H1 (cell line): Measurements from ENCODE around the gene ABCB11. TPM values are rescaled to one million over a fixed set of nuclear protein-coding genes. Genes with fewer than 3 reads are reported as not detected.

Source experiments
- CTCF ChIA-PET: fragments of 300-600 bp; sonication (Branson Sonifier 250); formaldehyde crosslinking; loops from one replicate; lab custom pipeline; 2021; ENCODE audit not compliant: partially characterized antibody; lab: Charles Lee
- POLR2A ChIA-PET: fragments of 300-600 bp; sonication (Branson Sonifier 250); formaldehyde crosslinking; loops from one replicate; lab custom pipeline; 2021; ENCODE audit warnings: inconsistent platforms; ENCODE audit not compliant: partially characterized antibody; lab: Charles Lee
- DNase-seq, 2 experiments: peaks; one replicate each; pipeline versions ENCODE4 v3.0.0 to v3.0.0-alpha.2; 2010 to 2022; ENCODE audit warnings: low spot score in 2 of 2, low read depth in 1 of 2, mixed read lengths in 1 of 2
- FAIRE-seq: peaks from 2 replicates; lab custom pipeline; 2011; peaks lifted over from hg19 to GRCh38; lab: Jason Lieb, UNC
- H2AFZ ChIP-seq: 2 replicates; pipeline ENCODE4 v1.8.1; 2012; ENCODE audit warnings: low read length, inconsistent platforms
- H2AK5ac ChIP-seq: 2 replicates; pipeline ENCODE4 v1.6.1; 2013; ENCODE audit warnings: low read depth, low read length
- H2BK120ac ChIP-seq: replicated peaks from 2 replicates; pipeline ENCODE3; 2013; ENCODE audit warnings: low read depth, low read length, inconsistent platforms
- H2BK12ac ChIP-seq: 2 replicates; pipeline ENCODE4 v1.6.1; 2013; ENCODE audit warnings: low read depth, low read length
- H2BK15ac ChIP-seq: 2 replicates; pipeline ENCODE4 v1.6.1; 2013; ENCODE audit warnings: low read length
- H2BK20ac ChIP-seq: 2 replicates; pipeline ENCODE4 v1.6.1; 2013; ENCODE audit warnings: low read length
- H2BK5ac ChIP-seq: 2 replicates; pipeline ENCODE4 v1.6.1; 2013; ENCODE audit warnings: low read depth, low read length
- H3K14ac ChIP-seq: 2 replicates; pipeline ENCODE4 v1.6.1; 2013; ENCODE audit warnings: inconsistent platforms; ENCODE audit not compliant: insufficient read length
- H3K18ac ChIP-seq: 2 replicates; pipeline ENCODE4 v1.6.1; 2013; ENCODE audit warnings: low read length; ENCODE audit errors: extremely low read depth
- H3K23ac ChIP-seq: 2 replicates; pipeline ENCODE4 v1.6.1; 2013; ENCODE audit warnings: inconsistent platforms; ENCODE audit not compliant: insufficient read length
- H3K23me2 ChIP-seq: 2 replicates; pipeline ENCODE4 v1.6.1; 2013; ENCODE audit warnings: low read depth, low read length
- H3K27ac ChIP-seq: 2 replicates; pipeline ENCODE4 v1.6.1; 2011; ENCODE audit warnings: low read depth, low read length, inconsistent platforms
- H3K27me3 ChIP-seq, 4 experiments: replicated peaks in 1 of 4; 1 replicate in 1 of 4; 2 replicates in 3 of 4; pipeline versions ENCODE4 v1.6.1 to v1.8.1; 2011 to 2013; ENCODE audit warnings: low read length in 3 of 4, mild to moderate bottlenecking in 3 of 4, inconsistent platforms in 2 of 4, mixed read lengths in 2 of 4, moderate library complexity in 1 of 4; ENCODE audit not compliant: control insufficient read depth in 3 of 4, insufficient read depth in 3 of 4; ENCODE audit errors: extremely low read depth in 1 of 4
- H3K36me3 ChIP-seq, 4 experiments: 2 replicates each; pipeline versions ENCODE4 v1.6.1 to v1.8.1; 2011 to 2013; ENCODE audit warnings: mild to moderate bottlenecking in 4 of 4, low read length in 3 of 4, moderate library complexity in 2 of 4, control low read depth in 1 of 4, inconsistent platforms in 1 of 4; ENCODE audit not compliant: insufficient read depth in 4 of 4, control insufficient read depth in 2 of 4
- H3K4ac ChIP-seq: replicated peaks from 2 replicates; pipeline ENCODE3; 2013; ENCODE audit warnings: low read length, low read depth, mixed read lengths, inconsistent platforms; ENCODE audit not compliant: insufficient read length
- H3K4me1 ChIP-seq, 4 experiments: replicated peaks in 1 of 4; 1 replicate in 1 of 4; 2 replicates in 3 of 4; pipeline versions ENCODE4 v1.6.1 to v1.8.1; 2011 to 2013; ENCODE audit warnings: low read length in 3 of 4, inconsistent platforms in 2 of 4, mixed read lengths in 1 of 4; ENCODE audit not compliant: insufficient read depth in 4 of 4, control insufficient read depth in 3 of 4
- H3K4me2 ChIP-seq, 2 experiments: 2 replicates each; pipeline versions ENCODE4 v1.6.1 to v1.8.1; 2011 to 2013; ENCODE audit warnings: low read depth in 2 of 2, low read length in 2 of 2, control low read depth in 1 of 2, inconsistent platforms in 1 of 2, mild to moderate bottlenecking in 1 of 2; ENCODE audit not compliant: insufficient read depth in 1 of 2
- H3K4me3 ChIP-seq, 4 experiments: fragments of 200-600, 300-600 bp in 1 of 4; sonication (generic), shearing (Covaris generic), sonication (Bioruptor Twin) in 1 of 4; 2 replicates each; pipeline versions ENCODE4 v1.5.1 to v1.8.1; 2011 to 2016; ENCODE audit warnings: low read length in 4 of 4, low read depth in 3 of 4, control low read depth in 2 of 4, inconsistent platforms in 2 of 4, mild to moderate bottlenecking in 2 of 4, mixed read lengths in 1 of 4, moderate library complexity in 1 of 4; ENCODE audit not compliant: insufficient read depth in 2 of 4; ENCODE audit errors: extremely low read depth in 1 of 4
- H3K56ac ChIP-seq: replicated peaks from 2 replicates; pipeline ENCODE3; 2013; ENCODE audit warnings: low read depth, mild to moderate bottlenecking, mixed read lengths, low read length, inconsistent platforms; ENCODE audit not compliant: insufficient read length
- H3K79me1 ChIP-seq: 2 replicates; pipeline ENCODE4 v1.6.1; 2013; ENCODE audit warnings: low read depth, low read length, control low read depth
- H3K79me2 ChIP-seq, 2 experiments: 2 replicates each; pipeline versions ENCODE4 v1.6.1 to v1.8.1; 2012 to 2013; ENCODE audit warnings: low read length in 2 of 2, mild to moderate bottlenecking in 2 of 2, inconsistent platforms in 1 of 2; ENCODE audit not compliant: insufficient read depth in 2 of 2, control insufficient read depth in 1 of 2
- H3K9ac ChIP-seq, 4 experiments: replicated peaks in 1 of 4; 1 replicate in 1 of 4; 2 replicates in 3 of 4; pipeline versions ENCODE4 v1.6.1 to v1.8.1; 2011 to 2013; ENCODE audit warnings: low read depth in 3 of 4, low read length in 3 of 4, control low read depth in 2 of 4, mild to moderate bottlenecking in 2 of 4, moderate library complexity in 2 of 4, inconsistent platforms in 1 of 4; ENCODE audit errors: extremely low read depth in 1 of 4
- H3K9me3 ChIP-seq, 2 experiments: 2 replicates each; pipeline versions ENCODE4 v1.6.1 to v1.8.1; 2012 to 2013; ENCODE audit warnings: mild to moderate bottlenecking in 2 of 2, moderate library complexity in 2 of 2, control low read depth in 1 of 2, inconsistent platforms in 1 of 2, low read depth in 1 of 2, low read length in 1 of 2, mixed read lengths in 1 of 2; ENCODE audit not compliant: insufficient read depth in 2 of 2
- H4K20me1 ChIP-seq, 2 experiments: replicated peaks in 1 of 2; 2 replicates each; pipeline versions ENCODE3 to v1.8.1; 2011 to 2013; ENCODE audit warnings: inconsistent platforms in 2 of 2, low read length in 2 of 2, mild to moderate bottlenecking in 1 of 2; ENCODE audit not compliant: insufficient read depth in 2 of 2, control insufficient read depth in 1 of 2
- H4K5ac ChIP-seq: 2 replicates; pipeline ENCODE4 v1.6.1; 2013; ENCODE audit warnings: low read length, low read depth, mixed read lengths, inconsistent platforms; ENCODE audit not compliant: insufficient read length
- H4K8ac ChIP-seq: 2 replicates; pipeline ENCODE4 v1.8.0; 2013; ENCODE audit warnings: mild to moderate bottlenecking, moderate library complexity, low read length, inconsistent platforms; ENCODE audit not compliant: insufficient read depth; ENCODE audit errors: extremely low read depth
- H4K91ac ChIP-seq: replicated peaks from 2 replicates; pipeline ENCODE3; 2013; ENCODE audit warnings: low read length, mixed read lengths, inconsistent platforms; ENCODE audit not compliant: insufficient read length
- ATF3 ChIP-seq: IDR thresholded peaks from 2 replicates; pipeline ENCODE4 v1.6.1; 2011; ENCODE audit warnings: low read depth, mild to moderate bottlenecking, low read length; ENCODE audit not compliant: insufficient read depth
- CBX8 ChIP-seq: fragments of 300-800, 300-1000 bp; sonication (generic); IDR thresholded peaks from 2 replicates; pipeline ENCODE4 v1.7.1; 2016; ENCODE audit warnings: low read depth, low read length, borderline replicate concordance
- CHD1 ChIP-seq: IDR thresholded peaks from 2 replicates; pipeline ENCODE4 v1.6.1; 2012; ENCODE audit warnings: low read depth, low read length, improper control_type of control experiment
- HDAC2 ChIP-seq, 2 experiments: fragments of 300-600 bp in 1 of 2; sonication (generic) in 1 of 2; IDR thresholded peaks; 2 replicates each; pipeline ENCODE4 v1.6.1; 2011 to 2012; ENCODE audit warnings: low read depth in 2 of 2, low read length in 2 of 2, mild to moderate bottlenecking in 2 of 2, moderate library complexity in 2 of 2, borderline replicate concordance in 1 of 2, inconsistent platforms in 1 of 2
- NANOG ChIP-seq: IDR thresholded peaks from 2 replicates; pipeline ENCODE4 v1.6.1; 2011; ENCODE audit warnings: low read length, low read depth, mild to moderate bottlenecking, inconsistent platforms; ENCODE audit not compliant: insufficient read depth, poor library complexity, severe bottlenecking
- POLR2AphosphoS5 ChIP-seq: IDR thresholded peaks from 2 replicates; pipeline ENCODE4 v1.6.1; 2011; ENCODE audit warnings: low read depth, low read length
- POU5F1 ChIP-seq: IDR thresholded peaks from 2 replicates; pipeline ENCODE4 v1.6.1; 2011; ENCODE audit warnings: low read depth, mild to moderate bottlenecking, low read length, moderate library complexity
- RNF2 ChIP-seq: fragments of 200-900, 300-1000 bp; sonication (generic); IDR thresholded peaks from 2 replicates; pipeline ENCODE4 v1.7.1; 2016; ENCODE audit warnings: borderline replicate concordance, low read depth, mild to moderate bottlenecking, antibody characterized with exemption, low read length; ENCODE audit not compliant: poor library complexity, severe bottlenecking; ENCODE audit errors: missing control alignments
- SP2 ChIP-seq: IDR thresholded peaks from 2 replicates; pipeline ENCODE4 v1.6.1; 2012; ENCODE audit warnings: mild to moderate bottlenecking, low read length, inconsistent platforms
- YY1 ChIP-seq: IDR thresholded peaks from 2 replicates; pipeline ENCODE4 v1.6.1; 2011; ENCODE audit warnings: low read depth, mild to moderate bottlenecking, low read length
- WGBS, 2 experiments: shearing (Covaris generic) in 1 of 2; methylation state at CpG; one replicate each; pipeline versions ENCODE4 v1.1.6 to v1.1.7; 2013 to 2015; ENCODE audit warnings: low lambda C conversion rate in 2 of 2, mixed read lengths in 2 of 2, inconsistent platforms in 1 of 2, low coverage in 1 of 2, missing lambda C conversion rate in 1 of 2; ENCODE audit not compliant: insufficient replicate concordance in 2 of 2, insufficient coverage in 1 of 2, insufficient read length in 1 of 2; ENCODE audit errors: extremely low coverage in 1 of 2, missing lambda C conversion rate in 1 of 2; 5-methylcytosine and 5-hydroxymethylcytosine counted together
- polyA plus RNA-seq, 7 experiments: library from polyadenylated mRNA; depleted of rRNA in 3 of 7; stranded (reverse) in 5 of 7; unstranded in 2 of 7; fragments of >200 nt in 5 of 7; fragments of 200-250 nt in 2 of 7; gene quantifications; 1 replicate in 5 of 7; 2 replicates in 1 of 7; 4 replicates in 1 of 7; pipeline versions ENCODE4 v1.2.1 to v1.2.3, GENCODE V29; 2011 to 2013; ENCODE audit warnings: missing spikeins in 2 of 7, mixed read lengths in 2 of 7
- total RNA-seq: library from RNA; stranded (reverse); fragmentation: NEBNext Ultra II Directional; extraction: Animal tissue kit (Norgen Biotek cat#: 25700); gene quantifications from 2 replicates; pipeline ENCODE4 v1.2.1, GENCODE V29; 2021

The ABCB11 gene
- total and polyA plus RNA-seq, 2 of the 8 experiments (the other 6 are each of a cell fraction or from before 2014, with no cell fraction given) = not detected

DNA sequence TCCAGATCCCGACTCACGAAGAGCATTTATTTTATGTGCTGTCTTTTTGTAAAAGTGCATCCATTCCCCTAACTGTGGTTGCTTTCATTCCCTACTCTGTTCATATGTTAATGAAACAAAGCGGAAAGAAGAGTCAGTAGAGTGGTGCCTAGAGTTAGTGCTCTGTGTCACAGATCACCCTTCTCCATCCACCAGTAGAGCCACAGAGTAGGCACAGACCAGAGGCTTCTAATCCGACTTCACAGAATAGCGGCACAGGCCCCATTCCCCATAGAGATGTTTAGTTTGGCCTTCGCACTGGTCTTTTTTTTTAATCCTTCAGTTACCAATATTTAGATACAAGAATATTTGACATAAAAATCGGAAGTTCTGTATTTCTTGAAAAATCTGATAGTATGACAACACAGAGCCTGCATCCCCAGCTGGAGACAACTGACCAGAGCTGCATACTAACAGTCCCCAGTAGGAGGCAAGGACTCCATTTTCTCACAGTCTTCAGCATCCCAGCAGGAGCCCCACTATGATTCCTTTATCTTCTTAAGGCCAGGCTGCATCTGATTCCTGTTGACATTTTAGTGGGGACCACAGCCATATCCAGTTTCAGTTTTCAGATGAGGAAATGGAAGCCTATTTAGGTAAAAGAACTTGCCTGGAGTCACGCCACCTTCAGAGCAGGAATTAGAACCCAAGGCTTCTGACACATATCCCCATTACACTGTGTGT lies 123.0 kb downstream of the ABCB11 start:
- peaks cover 12 to 28% (median 25%) of the 10 kb centered on the region in 4 experiments for H3K4me1 ChIP-seq
- no peak overlapping the region for H3K56ac ChIP-seq
- no peaks in the 10 kb centered on the region for H3K79me1 ChIP-seq
- FAIRE-seq = peak; percentile 60
- H2BK5ac ChIP-seq = peak overlapping the region; percentile 67; the same call in 1 of the 2 replicates
- WGBS, 2 experiments = 55% methylated on average over 8 of the region's 8 CpGs; no CpG with 5 or more reads in 1 of the 2 experiments
- peak overlapping the region; percentile 74; the same call in 1 of the 2 replicates for H2BK20ac ChIP-seq
- no peak overlapping the region; a peak in 1 of 8 replicates for H3K4me3 ChIP-seq
- 0 out of 2 replicates have a peak overlapping the region, but pooled peaks have one; percentile 46 for H2AFZ ChIP-seq
- H3K9ac ChIP-seq = no peak overlapping the region
- H3K14ac ChIP-seq = no peak overlapping the region
- H3K23me2 ChIP-seq = no peaks in the 10 kb centered on the region
- H3K4me2 ChIP-seq = peak overlapping the region; percentile 31 to 41; a peak in 3 of 4 replicates
- no peak overlapping the region for H2AK5ac ChIP-seq
- peak overlapping the region; percentile 87 for H4K91ac ChIP-seq
- POLR2A ChIA-PET = no interaction called here
- H4K5ac ChIP-seq = no peak overlapping the region
- peak overlapping the region; percentile 84 for H2BK120ac ChIP-seq
- CTCF ChIA-PET = interaction anchor here (0.6 to 2.7 kb wide), 2 partner anchors 13 to 649 kb away, joined by 3 to 10 read pairs; no protein-coding TSS in a partner anchor
- peak overlapping the region; percentile 56; the same call in 1 of the 2 replicates for H2BK12ac ChIP-seq
- no peak for DNase-seq
- H2BK15ac ChIP-seq = 0 out of 2 replicates have a peak overlapping the region, but pooled peaks have one; percentile 12
- no peaks in the 10 kb centered on the region for H3K36me3 ChIP-seq
- H4K8ac ChIP-seq = no peak overlapping the region
- no peaks in the 10 kb centered on the region for H3K79me2 ChIP-seq
- H3K9me3 ChIP-seq = no peaks in the 10 kb centered on the region
- H3K27me3 ChIP-seq = peaks cover 0 to 2% (median under 1%) of the 10 kb centered on the region in 4 experiments; a peak in 2 of 7 replicates
- H3K27ac ChIP-seq = no peak overlapping the region
- no peak overlapping the region for H3K23ac ChIP-seq
- H3K18ac ChIP-seq = peak overlapping the region; percentile 72
- H3K4ac ChIP-seq = peak overlapping the region; percentile 79
- no peaks in the 10 kb centered on the region for H4K20me1 ChIP-seq
- peak; percentile 41; the same call in 1 of the 2 replicates for TF ChIP-seq YY1
- TF ChIP-seq RNF2 = no peak
- TF ChIP-seq ATF3 = no peak
- TF ChIP-seq SP2 = no peak
- peak; percentile 19 for TF ChIP-seq NANOG
- TF ChIP-seq POU5F1 = no peak
- no peak for TF ChIP-seq POLR2AphosphoS5
- TF ChIP-seq HDAC2 (IDR thresholded peaks at IDR 0.05; ENCODE audit: borderline replicate concordance in 1 of 2, low read depth in 2 of 2, low read length in 2 of 2) = 0 out of 4 replicates have a peak, but pooled peaks of 1 of the 2 experiments have one; percentile 35
- no peak for TF ChIP-seq CHD1
- no peak for TF ChIP-seq CBX8
